GM12874 (cell line): ENCODE measurements around the gene SAFB2.

Experiments used
- TF ChIP-seq, protein P1 (sequence below): IDR thresholded peaks from 2 replicates; pipeline ENCODE4 v1.5.1; 2011; ENCODE audit warnings: low read depth, mild to moderate bottlenecking, control low read depth, low read length, moderate library complexity; ENCODE audit not compliant: insufficient read depth

Gene SAFB2

DNA sequence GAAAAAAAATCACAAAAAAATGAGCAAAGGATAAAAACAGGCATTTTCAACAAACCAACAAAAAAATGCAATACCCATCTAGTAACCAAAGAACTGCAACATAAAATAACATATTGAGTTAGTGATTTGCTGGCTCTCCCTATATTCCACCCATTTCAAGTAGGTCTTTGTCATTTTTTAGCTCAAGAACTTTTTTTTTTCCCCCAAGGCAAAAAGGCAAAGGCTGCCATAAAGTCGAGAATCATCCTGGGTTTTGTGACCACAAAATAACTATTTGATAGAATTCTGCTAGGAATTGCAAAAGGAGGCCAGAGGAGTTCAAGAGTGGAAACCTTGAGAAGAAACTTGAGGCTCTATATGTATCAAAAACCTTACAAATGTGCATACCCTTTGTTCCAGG, 5.5 kb downstream of the SAFB2 start:
- TF ChIP-seq, protein P1, sequence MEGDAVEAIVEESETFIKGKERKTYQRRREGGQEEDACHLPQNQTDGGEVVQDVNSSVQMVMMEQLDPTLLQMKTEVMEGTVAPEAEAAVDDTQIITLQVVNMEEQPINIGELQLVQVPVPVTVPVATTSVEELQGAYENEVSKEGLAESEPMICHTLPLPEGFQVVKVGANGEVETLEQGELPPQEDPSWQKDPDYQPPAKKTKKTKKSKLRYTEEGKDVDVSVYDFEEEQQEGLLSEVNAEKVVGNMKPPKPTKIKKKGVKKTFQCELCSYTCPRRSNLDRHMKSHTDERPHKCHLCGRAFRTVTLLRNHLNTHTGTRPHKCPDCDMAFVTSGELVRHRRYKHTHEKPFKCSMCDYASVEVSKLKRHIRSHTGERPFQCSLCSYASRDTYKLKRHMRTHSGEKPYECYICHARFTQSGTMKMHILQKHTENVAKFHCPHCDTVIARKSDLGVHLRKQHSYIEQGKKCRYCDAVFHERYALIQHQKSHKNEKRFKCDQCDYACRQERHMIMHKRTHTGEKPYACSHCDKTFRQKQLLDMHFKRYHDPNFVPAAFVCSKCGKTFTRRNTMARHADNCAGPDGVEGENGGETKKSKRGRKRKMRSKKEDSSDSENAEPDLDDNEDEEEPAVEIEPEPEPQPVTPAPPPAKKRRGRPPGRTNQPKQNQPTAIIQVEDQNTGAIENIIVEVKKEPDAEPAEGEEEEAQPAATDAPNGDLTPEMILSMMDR: no peak

DNA sequence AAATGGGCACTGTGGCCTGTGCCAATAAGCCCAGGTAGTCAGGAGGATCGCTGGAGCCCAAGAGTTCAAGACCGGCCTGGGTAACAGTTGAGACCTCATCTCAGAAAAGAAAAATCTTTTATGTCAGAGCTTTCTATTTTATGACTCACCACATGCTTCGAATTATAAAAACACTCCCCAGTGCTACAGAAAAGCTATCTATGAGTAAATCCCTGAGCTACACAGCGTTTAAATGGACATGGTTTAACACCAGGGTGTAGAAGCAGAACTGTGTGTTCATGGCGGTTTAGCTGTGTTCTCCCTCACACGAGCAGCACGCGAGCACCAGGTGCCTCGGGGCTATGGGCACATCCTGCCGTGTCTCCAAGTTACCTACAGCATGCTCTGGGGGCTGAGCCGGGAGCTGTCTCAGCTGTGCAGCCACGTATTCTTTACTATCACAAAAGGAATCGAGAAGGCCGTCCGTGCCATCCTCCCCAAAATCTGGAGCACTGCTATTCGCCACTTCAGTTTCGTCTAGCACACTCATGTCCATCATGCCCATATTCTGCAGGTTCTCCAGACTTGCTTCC, 6.7 kb downstream of the SAFB2 start:
- TF ChIP-seq, protein P1: no peak

DNA sequence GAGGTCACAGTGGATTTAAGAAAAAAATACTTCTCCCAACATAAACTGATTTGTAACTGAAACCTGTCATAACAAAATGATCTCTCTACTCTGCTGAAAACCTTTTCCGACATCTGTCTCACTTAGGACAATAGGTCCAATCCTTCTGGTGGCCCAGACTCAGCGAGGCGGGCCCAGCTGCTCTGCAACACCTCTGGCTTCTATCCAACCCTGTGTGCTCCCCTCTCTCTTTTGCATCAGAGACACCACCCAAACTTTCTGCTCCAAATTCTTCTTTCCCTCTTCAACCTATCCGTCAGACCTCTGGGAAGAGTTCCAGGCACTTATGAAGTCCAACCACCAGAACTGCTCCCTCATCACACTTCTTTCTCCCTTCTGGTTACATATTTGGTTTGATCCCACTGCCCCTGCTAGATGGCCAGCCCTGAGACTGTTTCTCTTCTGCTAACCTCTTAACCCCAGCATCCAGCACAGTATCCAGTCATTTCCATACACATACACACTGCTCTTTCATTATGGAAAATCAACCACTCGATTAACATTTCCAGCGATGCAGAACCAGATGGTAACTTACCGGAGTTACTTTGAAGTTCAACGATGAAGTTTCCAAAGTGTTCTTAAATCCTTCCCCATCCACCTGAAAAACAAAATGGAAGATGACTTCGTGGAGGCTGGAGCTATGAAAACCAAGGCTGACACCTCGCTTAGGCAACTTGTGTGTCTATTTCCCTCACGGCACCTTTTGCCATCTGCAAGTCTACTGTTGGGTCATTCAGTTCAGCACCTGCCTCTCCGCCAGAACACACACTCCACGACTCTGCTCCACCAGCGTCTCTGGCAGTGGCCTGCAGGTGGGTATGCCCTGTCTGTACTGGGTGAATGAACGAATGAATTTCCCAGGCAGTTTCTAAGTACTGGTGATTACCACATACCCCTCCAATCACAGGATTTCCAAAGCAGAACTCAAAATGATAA, 9.4 kb downstream of the SAFB2 start:
- TF ChIP-seq, protein P1: no peak

DNA sequence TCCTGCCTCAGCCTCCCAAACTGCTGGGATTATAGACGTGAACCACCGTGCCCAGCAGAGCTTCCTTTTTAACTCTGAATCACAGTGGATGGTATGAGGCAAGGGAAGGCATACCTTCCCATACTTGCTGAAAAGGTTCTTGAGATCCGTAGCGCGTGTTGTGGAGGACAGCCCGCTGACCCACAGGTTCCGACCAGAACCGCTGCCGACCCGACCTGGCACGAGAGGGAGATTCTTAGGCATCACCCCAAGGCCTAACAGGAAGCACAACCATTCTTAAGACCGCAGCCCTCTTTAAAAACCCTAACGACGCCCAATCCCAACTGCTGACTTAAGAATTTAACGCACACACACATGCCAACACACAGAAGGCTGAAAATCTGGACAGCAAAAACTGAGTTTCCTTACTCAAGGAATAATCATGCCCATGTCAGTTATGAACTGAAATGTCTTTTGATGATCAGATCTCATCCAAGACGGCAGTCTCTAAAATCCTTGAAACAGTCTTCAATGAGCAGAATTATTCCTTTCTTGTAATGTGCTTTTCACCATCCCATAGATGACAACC, 12.6 kb downstream of the SAFB2 start:
- TF ChIP-seq, protein P1: no peak

DNA sequence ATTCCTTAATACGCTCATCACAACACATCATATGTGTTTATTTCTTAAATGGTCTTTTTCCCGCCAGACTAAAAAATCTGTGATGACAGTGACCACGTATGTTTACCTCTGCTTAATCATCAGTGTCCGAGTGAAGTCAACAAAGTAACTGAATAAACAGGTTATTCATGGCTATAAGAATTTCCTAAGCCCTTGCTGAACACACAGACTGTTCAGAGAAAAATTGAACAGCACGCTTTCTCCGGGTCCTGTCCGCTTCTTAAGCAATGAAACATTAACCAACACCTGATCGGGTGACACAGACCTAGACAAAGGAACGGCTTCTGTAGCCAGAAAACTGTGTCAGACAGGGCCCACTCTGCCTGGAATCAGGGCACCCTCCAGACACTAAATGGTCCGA, 14.3 kb downstream of the SAFB2 start:
- TF ChIP-seq, protein P1: no peak

DNA sequence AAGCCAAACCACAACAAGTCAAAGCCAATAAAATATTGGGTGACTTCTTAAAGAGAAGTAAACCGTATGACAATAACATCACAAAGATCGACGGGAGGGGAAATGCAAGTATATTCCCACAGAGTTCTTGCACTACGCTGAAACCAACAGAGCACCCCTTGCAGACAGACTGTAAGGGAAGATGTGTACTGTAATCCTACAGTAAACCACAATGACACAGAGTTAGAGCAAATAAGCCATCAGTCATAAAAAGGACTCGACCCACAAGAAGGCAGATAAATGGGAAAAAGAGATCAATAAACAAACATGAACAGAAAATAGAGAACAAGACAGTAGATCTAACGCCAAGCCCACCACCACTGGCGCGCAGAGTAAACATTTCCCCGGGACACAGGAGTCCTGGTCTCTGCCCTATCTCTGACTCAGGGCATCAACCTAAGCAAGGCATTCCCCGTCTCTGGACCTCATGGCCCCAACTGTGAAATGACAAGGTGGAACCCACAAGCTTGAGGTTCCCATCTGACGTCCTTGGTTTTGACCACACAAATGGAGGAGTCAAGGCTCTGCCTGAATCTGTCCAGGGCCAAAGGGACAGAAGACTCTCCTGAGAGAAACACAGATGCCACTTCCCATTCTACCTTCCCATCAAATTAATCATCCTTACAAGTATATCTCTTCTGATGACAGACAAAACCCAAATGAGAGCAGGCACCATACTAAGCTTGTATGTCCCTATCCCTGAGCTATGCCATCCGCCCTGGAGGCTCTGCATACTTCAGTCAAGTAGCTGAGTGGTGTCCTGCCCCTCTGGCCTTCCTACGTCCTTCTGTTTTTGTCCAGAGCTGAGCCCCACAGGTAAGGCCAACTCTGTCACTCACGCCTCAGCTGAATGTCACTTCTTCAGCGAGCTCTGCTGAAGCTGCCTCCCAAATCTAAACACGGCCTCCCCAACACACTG, 15.0 kb downstream of the SAFB2 start:
- TF ChIP-seq, protein P1: no peak
